Endodermal cell (in vitro differentiated cells): ENCODE data around the gene SSNA1. TPM values are rescaled to one million over a fixed set of nuclear protein-coding genes. Genes with fewer than 3 reads are reported as not detected.

Experiments used
- DNase-seq: peaks from one replicate; pipeline ENCODE4 v3.0.0-alpha.2; 2017
- H3K27ac ChIP-seq: 2 replicates; pipeline ENCODE4 v1.5.1; 2013; ENCODE audit warnings: mild to moderate bottlenecking, low read depth, low read length, moderate library complexity
- H3K27me3 ChIP-seq: 2 replicates; pipeline ENCODE4 v1.6.1; 2013; ENCODE audit warnings: mild to moderate bottlenecking, low read length, moderate library complexity; ENCODE audit not compliant: insufficient read depth, control insufficient read depth, poor library complexity, severe bottlenecking
- H3K36me3 ChIP-seq: 2 replicates; pipeline ENCODE4 v1.7.0; 2013; ENCODE audit warnings: mild to moderate bottlenecking, low read length, moderate library complexity; ENCODE audit not compliant: control insufficient read depth, insufficient read depth
- H3K4me1 ChIP-seq: one replicate; pipeline ENCODE4 v1.7.0; 2013; ENCODE audit warnings: low read length; ENCODE audit not compliant: control insufficient read depth, insufficient read depth
- H3K4me3 ChIP-seq: 2 replicates; pipeline ENCODE4 v1.5.1; 2013; ENCODE audit warnings: mild to moderate bottlenecking, low read length, moderate library complexity
- H3K9ac ChIP-seq: 2 replicates; pipeline ENCODE4 v1.6.1; 2013; ENCODE audit warnings: mild to moderate bottlenecking, low read length, moderate library complexity; ENCODE audit not compliant: poor library complexity, severe bottlenecking; ENCODE audit errors: extremely low read depth
- H3K9me3 ChIP-seq: 2 replicates; pipeline ENCODE4 v1.6.1; 2013; ENCODE audit warnings: mild to moderate bottlenecking, low read length, moderate library complexity; ENCODE audit not compliant: control insufficient read depth
- H3K27ac Mint-ChIP-seq: 2 replicates; pipeline ENCODE4 v1.8.0; 2020; ENCODE audit warnings: mixed read lengths
- H3K27me3 Mint-ChIP-seq: 2 replicates; pipeline ENCODE4 v1.8.0; 2021; ENCODE audit warnings: mild to moderate bottlenecking, mixed read lengths; ENCODE audit not compliant: insufficient read depth
- H3K36me3 Mint-ChIP-seq: 2 replicates; pipeline ENCODE4 v1.8.0; 2020; ENCODE audit warnings: low read depth, mixed read lengths
- H3K4me1 Mint-ChIP-seq: 2 replicates; pipeline ENCODE4 v1.8.0; 2020; ENCODE audit warnings: mixed read lengths
- H3K4me3 Mint-ChIP-seq: 2 replicates; pipeline ENCODE4 v1.8.0; 2020; ENCODE audit warnings: mild to moderate bottlenecking, moderate library complexity, mixed read lengths
- H3K9me3 Mint-ChIP-seq: 2 replicates; pipeline ENCODE4 v1.8.0; 2020; ENCODE audit warnings: mild to moderate bottlenecking, mixed read lengths
- CTCF ChIP-seq: fragments of 200-600 bp; sonication (generic); conservative IDR thresholded peaks from 2 replicates; pipeline ENCODE4 v1.5.0; 2021; ENCODE audit warnings: antibody characterized with exemption, mild to moderate bottlenecking
- WGBS, 2 experiments: methylation state at CpG; one replicate each; pipeline versions ENCODE4 v1.1.5 to v1.1.7; 2013; ENCODE audit warnings: missing lambda C conversion rate in 2 of 2, mixed read lengths in 1 of 2; ENCODE audit not compliant: insufficient coverage in 1 of 2, insufficient read length in 1 of 2; 5-methylcytosine and 5-hydroxymethylcytosine counted together
- total RNA-seq, 2 donors: library from RNA; stranded (reverse); fragmentation: NEBNext Ultra II Directional in 1 of 2; extraction: Animal tissue kit (Norgen Biotek cat#: 25700) in 1 of 2; gene quantifications; 2 replicates in 1 of 2; 3 replicates in 1 of 2; pipeline ENCODE4 v1.2.1, GENCODE V29; 2021

The SSNA1 gene
- total RNA-seq, 2 donors from 2014 or later, result 66.5 to 67.7 TPM

GRCh38 chr9:137158625-137159024, 29.9 kb upstream of the SSNA1 start:
- no peak overlapping the region for H3K27ac Mint-ChIP-seq
- no peak overlapping the region for H3K4me3 Mint-ChIP-seq

GRCh38 chr9:137159105-137160053, 29.1 kb upstream of the SSNA1 start:
- 28 to 57% methylated on average over 7 to 14 of the region's 14 CpGs for WGBS, 2 experiments
- no peaks in the 10 kb centered on the region for H3K9me3 Mint-ChIP-seq
- no peak overlapping the region for H3K27ac Mint-ChIP-seq
- no peaks in the 10 kb centered on the region for H3K36me3 Mint-ChIP-seq
- Histone ChIP-seq H3K27me3 (peaks cover 95% of the 10 kb centered on the region), H3K4me3 (no peak overlapping the region), H3K9me3 (no peaks in the 10 kb centered on the region), H3K36me3 (no peaks in the 10 kb centered on the region), H3K9ac (no peak overlapping the region), H3K27ac (no peak overlapping the region), H3K4me1 (no peaks in the 10 kb centered on the region)
- no peak for DNase-seq
- H3K27me3 Mint-ChIP-seq, result peaks cover 94% of the 10 kb centered on the region
- H3K4me3 Mint-ChIP-seq, result no peak overlapping the region
- no peaks in the 10 kb centered on the region for H3K4me1 Mint-ChIP-seq
- no peak for TF ChIP-seq CTCF

More at GRCh38 chr9:137158625-137159024, 29.9 kb upstream of the SSNA1 start:
- no peak for DNase-seq
- Histone ChIP-seq H3K4me1 (no peaks in the 10 kb centered on the region), H3K36me3 (no peaks in the 10 kb centered on the region), H3K4me3 (no peak overlapping the region), H3K9me3 (no peaks in the 10 kb centered on the region), H3K27ac (no peak overlapping the region), H3K9ac (no peak overlapping the region), H3K27me3 (peaks cover 88% of the 10 kb centered on the region)
- 40 to 62% methylated on average over 1 to 4 of the region's 4 CpGs for WGBS, 2 experiments
- Mint-ChIP-seq H3K36me3 (no peaks in the 10 kb centered on the region), H3K27me3 (peaks cover 89% of the 10 kb centered on the region), H3K9me3 (no peaks in the 10 kb centered on the region), H3K4me1 (no peaks in the 10 kb centered on the region)
- TF ChIP-seq CTCF, result no peak

- Mint-ChIP-seq H3K27ac (no peak overlapping the region), H3K36me3 (no peaks in the 10 kb centered on the region), H3K4me1 (no peaks in the 10 kb centered on the region), H3K9me3 (no peaks in the 10 kb centered on the region), H3K4me3 (no peak overlapping the region), H3K27me3 (peaks cover 94% of the 10 kb centered on the region)
- no peaks in the 10 kb centered on the region for H3K36me3 ChIP-seq
- no peak for DNase-seq
- no peaks in the 10 kb centered on the region for H3K9me3 ChIP-seq
- whole genome bisulfite sequencing, 2 experiments, result 63 to 78% methylated on average over 14 to 17 of the region's 17 CpGs
- H3K9ac ChIP-seq, result no peak overlapping the region
- H3K27ac ChIP-seq, result no peak overlapping the region
- H3K4me1 ChIP-seq, result no peaks in the 10 kb centered on the region
- H3K4me3 ChIP-seq, result no peak overlapping the region
- H3K27me3 ChIP-seq, result peaks cover 100% of the 10 kb centered on the region
- TF ChIP-seq CTCF, result no peak
These were observed 28.4 kb upstream of the SSNA1 start for GRCh38 chr9:137160054-137160425.
